NAMALWA (cell line): ENCODE results near the gene CTF1.
"Not testable (repeated sequence)": the region's sequence is repeated elsewhere in the genome, so short reads cannot be mapped to it uniquely, and the experiment has no call there.

Experiments
- DNase-seq: peaks from one replicate; pipeline ENCODE4 v3.0.0-alpha.2; 2015; ENCODE audit warnings: low spot score

The CTF1 gene

DNA sequence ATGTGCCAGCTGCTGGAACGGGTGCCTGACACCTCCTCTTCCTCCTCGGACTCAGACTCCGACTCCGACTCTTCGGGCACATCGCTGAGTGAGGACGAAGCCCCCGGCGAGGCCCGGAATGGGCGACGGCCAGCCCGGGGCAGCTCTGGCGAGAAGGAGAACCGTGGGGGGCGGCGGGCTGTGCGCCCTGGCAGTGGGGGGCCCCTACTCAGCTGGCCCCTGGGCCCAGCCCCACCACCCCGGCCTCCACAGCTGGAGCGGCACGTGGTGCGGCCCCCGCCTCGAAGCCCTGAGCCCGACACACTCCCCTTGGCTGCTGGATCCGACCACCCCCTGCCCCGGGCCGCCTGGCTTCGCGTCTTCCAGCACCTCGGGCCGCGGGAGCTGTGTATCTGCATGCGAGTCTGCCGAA, 33.8 kb downstream of the CTF1 start:
- DNase-seq, result no peak

DNA sequence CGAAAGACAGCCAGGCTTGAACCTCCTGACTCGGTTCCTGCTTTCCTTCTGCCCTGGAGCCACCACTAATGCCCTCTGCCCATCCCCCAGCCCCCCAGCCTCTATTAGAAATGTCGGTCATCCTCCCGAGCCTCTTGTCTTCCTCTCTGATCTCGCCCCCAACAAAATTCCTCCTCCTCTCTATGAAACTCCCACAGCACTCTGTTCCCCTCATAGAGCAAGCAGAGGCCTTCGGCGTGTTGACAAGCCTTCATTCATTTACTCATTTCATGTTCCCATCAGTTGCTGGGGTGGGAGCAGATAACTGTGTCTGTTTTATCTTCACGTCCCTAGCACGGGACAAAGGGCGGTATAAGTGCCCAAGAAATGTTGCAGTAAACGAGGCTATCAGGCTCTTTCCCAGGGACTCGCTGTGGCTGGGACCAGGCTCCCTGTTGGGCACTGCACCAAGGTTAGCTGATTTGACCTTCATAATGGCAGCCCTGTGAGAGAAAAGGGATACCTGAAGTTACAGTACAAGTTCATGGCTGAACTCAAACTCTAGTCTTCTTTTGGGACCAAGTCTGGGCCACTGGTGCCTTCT, 34.7 kb downstream of the CTF1 start:
- DNase-seq, result no peak

DNA sequence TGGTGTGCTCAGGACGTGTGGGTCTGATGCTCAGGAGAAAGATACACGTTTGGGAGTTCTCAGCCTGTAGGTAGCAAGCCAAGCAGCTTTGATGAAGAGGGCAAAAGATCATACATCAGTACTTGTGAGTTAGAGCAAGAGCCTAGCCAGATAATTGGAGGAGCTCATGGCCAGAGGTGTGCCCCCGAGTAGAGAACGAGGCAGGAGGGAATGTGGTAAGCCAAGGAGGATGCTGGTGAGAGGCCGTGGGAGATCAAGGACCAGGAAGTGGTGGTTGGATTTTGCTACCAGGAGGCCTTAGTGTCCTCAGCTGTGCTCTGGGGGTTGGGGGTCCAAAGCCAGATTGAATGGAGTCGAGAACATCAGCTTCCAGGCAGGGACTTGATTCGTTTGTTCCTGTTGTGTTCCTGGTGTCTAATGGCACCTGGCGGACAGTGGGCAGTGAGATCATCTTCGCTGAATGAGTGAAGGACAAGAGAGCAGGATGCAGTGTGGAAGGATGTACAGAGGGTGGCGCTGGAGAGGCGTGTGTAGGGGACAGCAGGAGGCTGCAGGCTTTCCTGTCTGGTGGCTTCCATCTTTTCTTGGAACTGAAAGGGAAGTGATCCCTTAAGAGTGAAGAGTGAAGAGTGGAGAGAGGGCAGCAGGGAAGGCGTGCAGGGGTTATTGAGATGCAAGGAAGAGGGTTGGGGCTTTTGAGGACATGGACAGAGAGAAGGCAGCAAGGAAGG, 38.6 kb downstream of the CTF1 start:
- peak; percentile 58 for DNase-seq

DNA sequence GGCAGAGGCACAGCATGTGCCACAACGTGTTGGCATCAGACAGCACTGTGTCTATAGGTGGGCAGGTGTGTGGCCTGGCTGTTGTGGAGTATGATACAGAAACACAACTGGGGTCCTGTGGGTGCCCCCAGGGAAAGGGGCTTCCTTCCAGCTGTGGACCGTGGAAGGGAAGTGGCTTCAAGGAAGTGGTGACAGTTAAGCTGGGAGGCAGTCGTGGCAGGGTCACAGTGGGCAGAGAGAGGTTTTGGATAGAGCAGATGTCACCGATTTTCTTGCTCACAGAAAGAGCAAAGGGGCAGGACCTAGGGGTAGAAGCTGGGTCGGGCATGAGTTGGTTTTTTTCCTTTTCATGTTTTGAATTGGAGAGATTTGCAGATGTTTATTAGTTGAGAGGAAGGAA, 41.3 kb downstream of the CTF1 start:
- no peak for DNase-seq

DNA sequence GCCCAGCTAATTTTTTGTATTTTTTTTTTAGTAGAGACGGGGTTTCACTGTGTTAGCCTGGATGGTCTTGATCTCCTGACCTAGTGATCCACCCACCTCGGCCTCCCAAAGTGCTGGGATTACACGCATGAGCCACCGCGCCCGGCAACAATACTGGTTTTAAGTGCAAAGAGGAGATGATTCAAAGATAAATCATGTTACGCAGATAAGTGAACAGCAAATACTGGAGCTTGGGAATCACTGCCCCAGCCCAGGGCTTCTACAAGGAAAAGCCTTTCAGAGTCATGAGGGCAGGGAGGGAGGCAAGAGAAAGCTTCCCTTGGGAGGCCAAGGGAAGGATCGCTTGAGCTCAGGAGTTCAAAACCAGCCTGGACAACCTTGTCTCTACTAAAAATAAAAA, 43.2 kb downstream of the CTF1 start:
- DNase-seq, result not testable (repeated sequence)

DNA sequence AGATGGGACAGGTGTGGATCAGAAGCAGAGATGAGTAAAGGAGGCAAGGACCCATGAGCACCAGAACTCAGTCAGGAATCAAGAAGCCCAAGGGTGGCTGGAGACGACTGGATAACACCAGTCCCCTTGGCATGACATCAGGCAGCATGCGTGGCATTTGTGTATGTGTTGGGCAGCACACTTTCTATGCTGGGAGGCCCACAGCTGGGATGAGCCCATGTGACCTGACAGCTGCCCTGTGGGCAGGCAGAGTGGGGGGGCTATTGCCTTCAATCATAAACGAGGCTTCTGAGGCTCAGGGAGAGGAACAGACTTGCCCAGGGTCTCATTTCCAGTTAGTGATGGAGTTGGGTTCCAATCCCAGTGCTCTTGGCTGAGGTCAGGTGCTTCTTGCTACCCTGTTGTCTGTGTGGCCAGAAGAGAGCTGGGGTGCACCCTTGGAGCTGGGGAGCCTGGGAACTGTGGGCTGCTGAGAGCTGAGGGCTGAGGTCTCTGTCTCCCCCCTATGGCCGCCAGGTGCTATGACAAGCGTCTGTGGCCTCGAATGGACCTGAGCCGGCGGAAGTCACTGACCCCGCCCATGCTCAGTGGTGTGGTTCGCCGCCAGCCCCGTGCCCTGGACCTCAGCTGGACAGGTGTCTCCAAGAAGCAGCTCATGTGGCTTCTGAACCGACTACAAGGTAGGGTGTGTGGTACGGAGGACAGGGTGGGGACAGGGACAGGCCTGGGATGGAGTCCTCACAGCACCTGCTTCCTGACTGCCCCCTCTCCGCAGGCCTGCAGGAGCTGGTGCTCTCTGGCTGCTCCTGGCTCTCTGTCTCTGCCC, 45.4 kb downstream of the CTF1 start:
- DNase-seq, result peak; percentile 81

DNA sequence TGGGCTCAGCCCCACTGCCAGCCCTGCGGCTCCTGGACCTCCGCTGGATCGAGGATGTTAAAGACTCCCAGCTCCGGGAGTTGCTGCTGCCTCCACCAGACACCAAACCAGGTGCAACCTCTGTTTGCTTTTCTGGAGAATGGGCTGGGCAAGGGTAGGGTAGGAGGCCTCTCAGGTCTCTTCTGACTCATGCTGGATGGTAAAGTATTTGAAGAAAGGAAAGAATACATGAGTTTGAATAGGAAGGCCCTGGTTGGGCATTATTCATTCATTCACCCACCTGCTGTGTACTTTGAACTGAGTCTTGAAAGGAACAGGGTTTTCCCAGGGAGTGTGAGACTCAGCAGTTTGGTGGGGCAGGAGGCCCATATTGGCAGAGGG, 46.0 kb downstream of the CTF1 start:
- DNase-seq, result no peak

DNA sequence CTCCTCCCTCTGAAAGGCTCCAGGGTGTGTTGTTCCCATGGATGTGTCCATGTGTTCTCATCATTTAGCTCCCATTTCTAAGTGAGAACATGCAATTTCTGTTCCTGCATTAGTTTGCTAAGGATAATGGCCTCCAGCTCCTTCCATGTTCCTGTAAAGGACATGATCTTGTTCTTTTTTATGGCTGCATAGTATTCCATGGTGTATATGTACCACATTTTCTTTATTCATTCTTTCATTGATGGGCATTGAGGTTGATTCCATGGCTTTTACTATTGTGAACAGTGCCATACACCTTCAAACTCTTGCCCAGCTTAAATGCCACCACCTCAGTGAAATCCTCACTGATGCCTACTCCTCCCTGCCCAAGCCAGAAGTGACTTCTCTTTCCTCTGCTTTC, 47.9 kb downstream of the CTF1 start:
- DNase-seq, result no peak

DNA sequence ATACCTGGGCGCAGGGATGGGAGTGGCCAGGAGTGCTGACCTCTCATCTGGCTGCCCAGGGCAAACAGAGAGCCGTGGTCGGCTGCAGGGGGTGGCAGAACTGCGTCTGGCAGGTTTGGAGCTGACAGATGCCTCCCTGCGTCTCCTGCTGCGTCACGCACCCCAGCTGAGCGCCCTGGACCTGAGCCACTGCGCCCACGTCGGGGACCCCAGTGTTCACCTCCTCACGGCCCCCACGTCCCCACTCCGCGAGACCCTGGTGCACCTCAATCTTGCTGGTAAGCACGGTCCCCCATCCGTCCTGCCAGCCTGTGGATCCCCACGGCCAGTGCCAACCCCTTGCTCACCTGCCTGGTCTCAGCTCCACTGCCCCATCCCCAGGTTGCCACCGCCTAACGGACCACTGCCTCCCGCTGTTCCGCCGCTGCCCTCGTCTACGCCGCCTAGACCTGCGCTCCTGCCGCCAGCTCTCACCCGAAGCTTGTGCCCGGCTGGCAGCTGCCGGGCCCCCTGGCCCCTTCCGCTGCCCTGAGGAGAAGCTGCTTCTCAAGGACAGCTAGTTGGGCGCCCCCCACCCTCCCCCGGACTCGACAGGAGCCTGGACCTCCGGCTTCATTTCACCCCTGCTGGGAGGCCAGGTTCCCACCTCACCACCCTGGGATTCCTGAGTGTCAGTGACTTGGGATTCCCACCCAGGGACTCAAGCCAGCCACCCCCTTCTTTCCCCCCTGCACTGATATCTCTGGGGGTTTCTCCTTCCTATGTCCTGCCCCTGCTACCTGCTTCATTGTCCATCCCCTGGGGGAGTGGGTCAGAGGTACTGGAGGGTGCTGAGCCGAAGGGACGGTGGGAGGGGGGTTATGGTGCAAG, 50.5 kb downstream of the CTF1 start:
- DNase-seq, result no peak

DNA sequence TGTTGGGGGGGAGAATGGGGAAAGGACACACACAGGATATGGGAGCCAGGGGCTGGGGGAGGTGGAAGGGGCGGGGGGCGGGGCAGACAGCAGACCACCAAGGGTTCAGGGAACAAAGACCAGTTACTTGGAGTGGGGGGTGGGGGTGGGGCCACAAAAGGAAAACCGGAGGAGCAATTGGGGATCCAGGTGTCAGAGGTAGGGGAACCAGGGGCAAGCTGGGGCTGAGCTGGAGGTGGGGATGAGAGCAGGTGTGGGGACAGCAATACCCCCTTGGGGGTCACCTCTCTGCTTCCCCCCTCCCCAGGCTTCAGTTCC, 51.1 kb downstream of the CTF1 start:
- no peak for DNase-seq

DNA sequence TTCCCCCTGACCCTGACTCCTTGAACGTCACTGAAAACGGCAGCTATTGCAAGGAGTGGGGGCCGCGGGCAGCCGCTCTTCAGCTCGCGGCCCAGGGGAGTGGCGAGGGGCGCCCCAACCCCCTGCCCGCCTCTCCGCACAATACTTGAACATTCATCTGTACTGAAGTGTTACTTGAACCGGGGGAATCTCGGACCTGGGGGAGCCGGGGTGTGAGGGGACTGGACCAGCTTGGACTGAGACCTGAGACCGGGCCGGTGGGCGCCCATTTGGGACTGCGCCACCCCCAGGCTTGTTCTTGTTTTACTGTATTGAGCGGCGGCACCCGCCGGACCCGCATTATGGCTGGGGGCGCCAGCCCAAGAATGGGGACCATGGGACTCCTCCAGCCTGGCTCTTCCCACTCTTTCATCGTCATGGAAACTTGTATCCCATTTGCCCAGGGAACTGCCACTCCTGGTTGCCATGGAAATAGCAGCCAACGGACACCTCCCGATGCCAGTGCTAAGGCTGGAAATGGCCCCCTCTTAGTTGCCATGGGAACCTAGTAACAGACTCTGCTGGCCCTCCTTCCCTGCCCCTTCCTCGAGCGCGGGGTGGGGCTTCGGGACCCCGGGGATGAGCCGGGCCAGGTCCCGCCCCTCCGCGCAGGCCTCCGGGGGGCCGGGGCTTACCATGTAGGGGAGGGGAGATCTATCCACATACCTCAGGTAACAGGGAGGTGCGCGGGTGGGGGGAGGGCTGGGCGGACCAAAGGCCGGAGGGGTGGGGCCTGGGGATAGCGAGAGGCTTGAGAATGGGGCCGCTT, 51.6 kb downstream of the CTF1 start:
- peak; percentile 19 for DNase-seq

DNA sequence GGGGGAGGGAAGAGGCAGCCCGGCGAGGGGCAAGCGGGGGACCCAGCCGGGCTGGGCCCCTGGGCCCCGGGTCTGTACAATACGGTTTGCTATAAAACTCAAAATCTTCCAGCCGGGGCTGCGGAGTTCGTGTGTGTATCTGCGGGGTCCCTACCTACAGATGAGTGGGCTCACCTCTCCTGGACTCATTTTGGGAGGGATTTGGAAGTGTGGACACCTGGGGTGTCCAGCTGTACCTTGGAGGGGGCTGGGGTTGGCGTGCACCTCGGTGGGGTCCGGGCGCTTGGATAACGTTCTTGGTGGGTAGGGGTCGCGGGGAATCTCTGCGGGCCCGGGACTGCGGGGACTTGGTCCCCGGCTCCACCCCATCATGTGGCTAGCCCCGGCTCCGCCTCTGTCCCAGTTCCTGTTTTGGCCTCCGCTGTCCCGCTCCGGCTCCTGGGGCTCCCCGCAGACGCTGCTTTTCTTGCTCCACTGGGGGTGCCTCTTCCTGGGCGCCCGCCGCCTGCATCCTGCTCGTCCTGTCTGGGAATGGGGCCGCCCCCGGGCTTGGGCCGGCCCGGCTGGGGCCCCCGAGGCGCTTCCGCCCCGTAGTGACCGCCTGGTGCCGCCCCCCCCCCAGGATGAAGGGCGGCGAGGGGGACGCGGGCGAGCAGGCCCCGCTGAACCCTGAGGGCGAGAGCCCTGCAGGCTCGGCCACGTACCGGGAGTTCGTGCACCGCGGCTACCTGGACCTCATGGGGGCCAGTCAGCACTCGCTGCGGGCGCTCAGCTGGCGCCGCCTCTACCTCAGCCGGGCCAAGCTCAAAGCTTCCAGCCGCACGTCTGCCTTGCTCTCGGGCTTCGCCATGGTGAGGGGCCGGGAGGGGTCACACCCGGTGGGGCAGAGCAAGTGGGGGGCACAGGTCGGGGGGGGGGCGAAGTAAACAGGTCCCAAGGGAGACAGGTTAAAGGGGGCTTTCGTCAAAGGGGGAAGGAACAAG, 52.5 kb downstream of the CTF1 start, which contains the start of gene ORAI3:
ORAI3 (plus strand) TSS at position 402 of the 983 bp plus-strand sequence; CDS start at position 624, 222 bp downstream.
- peak; percentile 71 for DNase-seq

DNA sequence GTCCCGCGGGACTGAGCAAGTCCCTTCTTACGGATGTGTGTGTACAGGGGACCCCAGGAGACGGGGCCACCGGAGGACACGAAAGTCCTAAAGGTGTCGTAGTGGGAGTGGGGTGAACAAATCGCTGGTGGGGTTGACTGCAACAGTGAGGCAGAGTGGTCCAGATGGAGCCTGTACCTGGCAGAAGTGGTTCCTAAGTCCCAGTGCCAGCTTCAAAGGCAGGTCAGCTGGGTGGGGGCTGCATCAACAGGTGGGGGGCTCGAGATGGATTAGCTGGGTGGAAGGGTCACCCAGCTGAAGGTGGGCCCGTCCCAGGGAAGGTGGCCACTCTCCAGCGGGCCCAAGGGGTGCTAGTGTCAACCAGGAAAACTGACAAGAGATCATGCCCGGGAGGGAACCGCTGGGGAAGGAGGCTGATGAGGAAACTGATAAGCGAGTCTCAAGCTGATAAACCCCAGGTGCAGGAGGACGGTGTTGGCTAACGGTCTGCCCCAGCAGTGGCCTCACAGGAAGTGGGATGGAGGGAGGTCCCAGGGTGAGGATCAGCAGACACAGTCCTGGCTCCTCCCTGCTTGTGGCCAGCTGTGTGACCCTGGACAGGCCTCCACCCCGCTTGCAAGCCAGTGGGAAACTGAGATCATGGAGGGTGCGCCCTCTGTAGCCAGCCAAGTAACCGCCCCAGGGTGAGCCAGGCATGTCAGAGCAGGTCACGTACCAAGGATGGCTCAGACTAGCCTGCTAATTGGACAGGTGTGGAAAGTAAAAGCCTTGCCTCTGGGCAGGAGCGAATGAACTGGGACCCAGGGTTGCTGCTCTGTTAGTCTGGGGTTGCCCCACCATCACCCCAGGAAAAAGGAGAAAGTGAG, 53.5 kb downstream of the CTF1 start:
- DNase-seq, result peak; percentile 58

DNA sequence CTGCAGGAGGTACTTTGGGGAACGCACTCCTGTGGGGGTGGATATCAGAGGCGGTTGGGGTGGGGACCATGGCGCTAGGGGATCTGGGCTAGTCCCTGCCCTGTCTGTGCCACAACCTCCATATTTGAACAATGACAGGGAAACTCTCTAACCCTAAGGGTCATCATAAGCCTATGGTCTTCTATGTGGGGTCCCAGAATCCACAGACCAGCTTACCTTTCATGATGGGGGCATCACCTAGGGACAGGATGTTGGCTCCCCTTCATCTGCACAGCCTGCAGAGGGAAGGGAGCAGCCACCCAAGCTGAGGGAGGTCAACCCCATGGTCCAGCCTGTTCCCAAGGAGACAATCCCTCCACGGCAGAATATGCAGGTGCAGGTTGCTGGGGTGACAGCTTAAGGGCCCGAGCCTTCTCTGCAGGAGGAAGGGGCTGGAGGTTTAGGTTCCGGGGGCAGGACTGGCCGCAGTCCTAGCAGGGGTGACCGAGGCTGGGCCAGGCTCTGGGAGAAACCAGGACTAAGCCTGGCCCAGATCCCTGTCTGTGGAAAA, 54.2 kb downstream of the CTF1 start:
- DNase-seq, result no peak

DNA sequence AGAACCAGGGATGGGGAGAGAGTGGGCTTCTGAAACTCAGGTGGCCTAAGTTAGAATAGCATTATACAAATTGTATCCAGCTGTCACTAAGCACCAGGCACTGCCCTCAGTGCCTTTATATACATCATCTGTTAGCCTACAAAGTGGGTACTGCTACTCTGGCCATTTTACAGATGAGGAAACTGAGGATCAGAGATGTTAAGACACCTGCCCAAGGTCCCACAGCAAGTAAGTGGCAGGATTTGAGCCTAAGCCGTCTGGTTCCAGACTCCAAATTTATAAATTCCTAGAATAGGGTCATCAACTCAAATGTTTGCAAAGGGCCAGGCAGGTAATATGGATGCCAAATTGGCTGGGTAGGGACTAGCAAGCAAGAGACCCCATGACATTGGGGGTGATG, 54.8 kb downstream of the CTF1 start:
- DNase-seq, result no peak

DNA sequence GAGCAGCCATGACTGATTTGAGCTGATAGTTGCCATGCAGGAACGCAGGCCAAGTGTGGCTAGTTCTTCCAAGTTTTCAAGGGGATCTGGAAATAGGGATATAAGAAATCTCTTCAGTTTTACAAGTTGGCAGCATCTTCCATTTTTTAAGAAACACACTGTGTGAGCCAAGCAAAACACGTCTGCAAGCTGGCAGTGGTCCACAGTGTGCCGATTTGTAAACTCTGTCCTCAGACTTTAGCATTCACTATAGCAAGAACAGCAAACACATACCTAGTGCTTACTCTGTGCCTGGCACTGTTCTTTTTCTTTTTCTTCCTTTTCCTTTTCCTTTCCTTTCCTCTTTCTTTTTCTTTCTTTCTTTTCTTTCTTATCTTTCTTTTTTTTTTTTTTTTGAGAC, 55.3 kb downstream of the CTF1 start:
- no peak for DNase-seq

DNA sequence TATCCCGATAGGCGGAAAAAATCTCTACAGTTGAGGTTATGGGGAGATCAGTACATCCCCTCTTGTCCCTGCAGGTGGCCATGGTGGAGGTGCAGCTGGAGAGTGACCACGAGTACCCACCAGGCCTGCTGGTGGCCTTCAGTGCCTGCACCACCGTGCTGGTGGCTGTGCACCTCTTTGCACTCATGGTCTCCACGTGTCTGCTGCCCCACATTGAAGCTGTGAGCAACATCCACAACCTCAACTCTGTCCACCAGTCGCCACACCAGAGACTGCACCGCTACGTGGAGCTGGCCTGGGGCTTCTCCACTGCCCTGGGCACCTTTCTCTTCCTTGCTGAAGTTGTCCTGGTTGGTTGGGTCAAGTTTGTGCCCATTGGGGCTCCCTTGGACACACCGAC, 56.7 kb downstream of the CTF1 start:
- DNase-seq, result no peak
